PFSK-1 (cell line): ENCODE results near the gene SEC16B.

Experiments
- FOXP2 ChIP-seq: optimal IDR thresholded peaks from 2 replicates; pipeline ENCODE3; 2011; ENCODE audit warnings: borderline replicate concordance, control low read depth, inconsistent platforms; ENCODE audit not compliant: insufficient read depth; ENCODE audit errors: extremely low read length, extremely low read depth
- POLR2AphosphoS5 ChIP-seq: IDR thresholded peaks from 2 replicates; pipeline ENCODE4 v1.6.1; 2012; ENCODE audit warnings: low read depth, mild to moderate bottlenecking, control low read depth, low read length, moderate library complexity
- SIN3A ChIP-seq: IDR thresholded peaks from 2 replicates; pipeline ENCODE4 v1.6.1; 2012; ENCODE audit warnings: mild to moderate bottlenecking, low read length, moderate library complexity, borderline replicate concordance; ENCODE audit not compliant: insufficient read depth
- TAF1 ChIP-seq: IDR thresholded peaks from 2 replicates; pipeline ENCODE4 v1.6.1; 2012; ENCODE audit warnings: low read length, control low read depth, borderline replicate concordance; ENCODE audit not compliant: insufficient read depth
- TF ChIP-seq, protein P1 (sequence below), 2 experiments: IDR thresholded peaks; 2 replicates each; pipeline versions ENCODE4 v1.6.1 to v1.8.0; 2011 to 2012; ENCODE audit warnings: low read depth in 2 of 2, low read length in 2 of 2, control low read depth in 1 of 2, inconsistent platforms in 1 of 2, mild to moderate bottlenecking in 1 of 2, moderate library complexity in 1 of 2; ENCODE audit not compliant: insufficient read depth in 1 of 2

The SEC16B gene

DNA sequence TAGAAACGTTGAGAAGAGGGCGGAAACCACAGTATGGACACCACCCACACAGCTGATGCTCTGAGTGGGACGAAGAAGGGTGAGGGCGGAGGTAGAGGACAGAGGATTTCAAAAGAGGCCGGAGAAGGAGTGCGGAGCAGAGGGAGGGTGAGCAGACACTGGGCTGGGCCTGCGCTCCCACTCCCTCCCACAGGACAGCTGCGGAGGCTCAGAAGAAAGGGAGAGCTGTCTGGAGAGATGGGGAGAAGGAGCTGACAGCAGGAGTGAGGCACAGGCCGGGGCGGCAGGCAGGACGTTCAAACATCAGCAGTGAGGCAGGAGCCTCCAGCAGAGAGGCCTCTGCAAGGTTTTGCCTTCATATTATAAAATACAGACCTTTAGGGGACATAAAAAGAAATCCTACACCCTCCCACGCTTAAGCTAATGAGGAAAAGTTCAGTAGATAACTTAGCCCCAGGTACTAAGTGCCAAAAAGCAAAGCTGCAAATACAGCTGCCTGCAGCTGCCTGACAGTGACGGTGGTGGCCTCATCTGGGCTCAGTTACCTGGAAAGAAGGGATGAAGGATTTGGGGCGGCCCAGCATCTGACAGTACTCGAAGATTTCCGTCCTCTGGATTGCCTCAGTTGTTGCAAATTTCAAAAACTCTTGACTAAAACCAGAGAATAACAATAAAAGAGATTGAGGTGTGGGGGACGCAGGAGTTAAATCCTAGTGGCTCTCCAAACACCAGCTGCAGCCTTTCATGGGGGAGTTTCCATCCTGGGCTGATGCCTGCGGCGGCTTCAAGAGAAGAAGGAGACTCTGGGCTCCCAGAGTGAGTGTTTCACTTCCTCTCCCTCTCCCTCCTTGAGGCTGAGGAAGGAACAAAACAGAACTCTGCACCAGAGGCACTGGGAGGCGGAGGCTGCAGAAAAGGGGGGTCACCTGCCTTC lies 25.6 kb downstream of the SEC16B start:
- TF ChIP-seq, protein P1, sequence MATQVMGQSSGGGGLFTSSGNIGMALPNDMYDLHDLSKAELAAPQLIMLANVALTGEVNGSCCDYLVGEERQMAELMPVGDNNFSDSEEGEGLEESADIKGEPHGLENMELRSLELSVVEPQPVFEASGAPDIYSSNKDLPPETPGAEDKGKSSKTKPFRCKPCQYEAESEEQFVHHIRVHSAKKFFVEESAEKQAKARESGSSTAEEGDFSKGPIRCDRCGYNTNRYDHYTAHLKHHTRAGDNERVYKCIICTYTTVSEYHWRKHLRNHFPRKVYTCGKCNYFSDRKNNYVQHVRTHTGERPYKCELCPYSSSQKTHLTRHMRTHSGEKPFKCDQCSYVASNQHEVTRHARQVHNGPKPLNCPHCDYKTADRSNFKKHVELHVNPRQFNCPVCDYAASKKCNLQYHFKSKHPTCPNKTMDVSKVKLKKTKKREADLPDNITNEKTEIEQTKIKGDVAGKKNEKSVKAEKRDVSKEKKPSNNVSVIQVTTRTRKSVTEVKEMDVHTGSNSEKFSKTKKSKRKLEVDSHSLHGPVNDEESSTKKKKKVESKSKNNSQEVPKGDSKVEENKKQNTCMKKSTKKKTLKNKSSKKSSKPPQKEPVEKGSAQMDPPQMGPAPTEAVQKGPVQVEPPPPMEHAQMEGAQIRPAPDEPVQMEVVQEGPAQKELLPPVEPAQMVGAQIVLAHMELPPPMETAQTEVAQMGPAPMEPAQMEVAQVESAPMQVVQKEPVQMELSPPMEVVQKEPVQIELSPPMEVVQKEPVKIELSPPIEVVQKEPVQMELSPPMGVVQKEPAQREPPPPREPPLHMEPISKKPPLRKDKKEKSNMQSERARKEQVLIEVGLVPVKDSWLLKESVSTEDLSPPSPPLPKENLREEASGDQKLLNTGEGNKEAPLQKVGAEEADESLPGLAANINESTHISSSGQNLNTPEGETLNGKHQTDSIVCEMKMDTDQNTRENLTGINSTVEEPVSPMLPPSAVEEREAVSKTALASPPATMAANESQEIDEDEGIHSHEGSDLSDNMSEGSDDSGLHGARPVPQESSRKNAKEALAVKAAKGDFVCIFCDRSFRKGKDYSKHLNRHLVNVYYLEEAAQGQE (IDR thresholded peaks at IDR 0.05; ENCODE audit: insufficient read depth in 1 of 2, low read depth in 2 of 2, low read length in 2 of 2) = no peak
- TF ChIP-seq SIN3A = no peak
- TF ChIP-seq TAF1 = no peak
- no peak for TF ChIP-seq POLR2AphosphoS5
- no peak for TF ChIP-seq FOXP2

DNA sequence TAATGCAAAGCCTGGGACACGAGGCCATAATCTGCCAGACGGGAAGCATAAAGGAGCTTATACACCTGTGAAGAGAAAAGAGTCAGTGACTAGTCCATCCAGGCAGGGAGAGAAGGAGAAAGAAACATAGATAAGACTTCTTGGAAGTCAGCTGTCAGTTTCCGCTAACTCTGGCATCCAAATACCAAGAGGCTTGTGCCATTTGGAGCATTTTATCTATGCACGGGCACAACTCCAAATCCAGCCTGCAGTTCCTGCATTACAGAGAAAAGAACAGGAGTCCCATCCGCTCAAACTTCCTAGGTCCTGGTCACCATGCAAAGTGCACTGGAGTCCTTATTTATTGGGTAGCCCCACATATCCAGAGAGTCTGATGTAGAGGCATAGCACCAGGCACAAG lies 27.9 kb downstream of the SEC16B start:
- no peak for TF ChIP-seq SIN3A
- TF ChIP-seq POLR2AphosphoS5 = no peak
- TF ChIP-seq FOXP2 = no peak
- TF ChIP-seq, protein P1 (IDR thresholded peaks at IDR 0.05; ENCODE audit: insufficient read depth in 1 of 2, low read depth in 2 of 2, low read length in 2 of 2) = no peak
- TF ChIP-seq TAF1 = no peak

DNA sequence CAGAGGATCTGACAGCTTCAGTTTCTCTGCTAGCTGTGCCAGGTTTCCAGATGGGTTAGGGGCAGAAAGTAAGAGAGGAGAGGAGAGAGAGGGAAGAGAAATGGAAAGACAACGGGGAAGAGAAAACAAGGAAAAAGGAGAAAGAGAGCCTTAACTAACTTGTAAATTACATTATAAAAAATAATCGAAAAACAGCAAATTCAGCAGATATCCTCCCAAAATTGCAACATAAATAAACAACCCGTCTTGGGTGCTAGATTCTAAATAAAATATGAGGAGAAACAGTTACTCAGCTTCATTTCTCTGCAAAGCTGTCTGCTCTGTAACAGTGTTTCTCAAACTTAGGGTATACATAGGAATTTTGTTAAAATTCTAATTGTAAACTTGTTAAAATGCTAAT lies 29.2 kb downstream of the SEC16B start:
- no peak for TF ChIP-seq TAF1
- no peak for TF ChIP-seq SIN3A
- no peak for TF ChIP-seq POLR2AphosphoS5
- no peak for TF ChIP-seq FOXP2
- TF ChIP-seq, protein P1 (IDR thresholded peaks at IDR 0.05; ENCODE audit: insufficient read depth in 1 of 2, low read depth in 2 of 2, low read length in 2 of 2) = no peak

DNA sequence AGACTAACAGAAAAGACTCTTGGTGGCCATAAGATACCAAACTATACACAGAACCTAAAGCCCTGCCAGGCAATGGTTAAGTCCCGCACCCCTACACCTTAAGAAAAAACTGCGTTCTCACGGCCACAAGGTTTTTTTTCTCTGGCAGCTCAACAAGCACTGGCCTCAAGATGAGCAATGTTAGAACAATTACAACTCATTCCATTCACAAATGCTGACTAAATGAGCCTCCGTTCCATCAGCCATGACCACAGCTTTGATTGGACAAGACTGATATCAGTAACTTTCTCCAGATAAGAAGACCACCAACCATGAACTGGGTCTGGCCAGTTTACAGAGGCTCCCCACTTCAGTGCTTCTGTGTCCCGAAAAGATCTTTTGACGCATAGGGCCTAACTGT lies 31.9 kb downstream of the SEC16B start:
- no peak for TF ChIP-seq FOXP2
- no peak for TF ChIP-seq TAF1
- TF ChIP-seq POLR2AphosphoS5 = no peak
- TF ChIP-seq, protein P1 (IDR thresholded peaks at IDR 0.05; ENCODE audit: insufficient read depth in 1 of 2, low read depth in 2 of 2, low read length in 2 of 2) = no peak
- no peak for TF ChIP-seq SIN3A
